ENCODE measurements around the gene COL15A1. TPM values are rescaled to one million over a fixed set of nuclear protein-coding genes. Genes with fewer than 3 reads are reported as not detected.

Gene COL15A1
- total RNA-seq, 1 experiment from 2014 or later, result not detected

DNA sequence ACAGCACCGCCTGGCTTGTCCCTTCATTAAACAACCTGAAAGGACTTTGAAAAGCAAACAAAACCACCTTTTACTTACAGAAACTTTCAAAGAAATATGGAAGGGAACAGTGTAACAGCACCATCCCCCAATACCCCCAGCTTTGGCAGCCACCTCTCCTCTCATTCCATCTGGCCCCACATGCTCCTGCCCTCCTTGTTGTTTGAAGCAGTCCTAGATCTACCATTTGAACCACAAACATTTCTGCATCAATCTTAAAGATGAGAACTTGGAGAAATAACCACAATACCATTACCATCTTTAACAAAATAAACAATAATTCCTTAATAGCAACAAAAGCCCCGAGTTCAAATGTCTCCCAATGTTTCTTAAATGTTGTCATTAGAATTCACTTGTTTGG lies 17.8 kb upstream of the COL15A1 start:
- Mint-ChIP-seq H3K27ac (no peak overlapping the region), H3K4me1 (peaks cover 19 to 42% of the 10 kb centered on the region in 2 experiments), H3K9me3 (no peaks in the 10 kb centered on the region), H3K4me3 (no peak overlapping the region), H3K36me3 (ENCODE audit: insufficient read depth in 1 of 3, low read depth in 3 of 3) (no peaks in the 10 kb centered on the region), H3K27me3 (ENCODE audit: low read depth) (no peaks in the 10 kb centered on the region; the same call in 1 of the 2 replicates)
- no peak overlapping the region for H3K23ac ChIP-seq (ENCODE audit: insufficient read length, low read depth, low read length)
- H2BK5ac ChIP-seq (ENCODE audit: insufficient read length, low read length), result no peak overlapping the region
- no peak overlapping the region for H4K91ac ChIP-seq (ENCODE audit: insufficient read length, low read depth, low read length)
- H3K79me1 ChIP-seq (ENCODE audit: insufficient read depth, low read depth, low read length, poor library complexity, severe bottlenecking), result no peaks in the 10 kb centered on the region
- H4K5ac ChIP-seq (ENCODE audit: insufficient read length, low read depth, low read length), result no peak overlapping the region
- peaks cover 3% of the 10 kb centered on the region; the same call in 1 of the 2 replicates for H3K4me1 ChIP-seq (ENCODE audit: insufficient read depth, low read length)
- DNase-seq, result no peak
- no peaks in the 10 kb centered on the region for H4K20me1 ChIP-seq (ENCODE audit: control insufficient read depth, insufficient read depth, insufficient read length)
- H3K18ac ChIP-seq (ENCODE audit: insufficient read length, low read depth, low read length), result no peak overlapping the region
- no peak overlapping the region for H2BK20ac ChIP-seq (ENCODE audit: low read depth, low read length, poor library complexity, severe bottlenecking)
- H3T11ph ChIP-seq (ENCODE audit: low read length), result no peak overlapping the region
- WGBS (ENCODE audit: extremely low coverage, insufficient read length, low lambda C conversion rate), result 100% methylated on average over 1 of the region's 2 CpGs
- no peak overlapping the region for H2BK120ac ChIP-seq (ENCODE audit: low read depth, low read length, poor library complexity, severe bottlenecking)
- H2BK12ac ChIP-seq (ENCODE audit: insufficient read length, low read depth, low read length), result no peak overlapping the region
- H3K56ac ChIP-seq (ENCODE audit: insufficient read length, low read depth, low read length), result no peak overlapping the region
- no peaks in the 10 kb centered on the region for H3K27me3 ChIP-seq (ENCODE audit: insufficient read depth, low read length)
- no peak overlapping the region for H2AFZ ChIP-seq (ENCODE audit: low read length)
- no peak overlapping the region for H2BK15ac ChIP-seq (ENCODE audit: low read depth, low read length)
- no peak overlapping the region for H3K9ac ChIP-seq (ENCODE audit: extremely low read depth, insufficient read length, low read length)
- TF ChIP-seq, protein P1, sequence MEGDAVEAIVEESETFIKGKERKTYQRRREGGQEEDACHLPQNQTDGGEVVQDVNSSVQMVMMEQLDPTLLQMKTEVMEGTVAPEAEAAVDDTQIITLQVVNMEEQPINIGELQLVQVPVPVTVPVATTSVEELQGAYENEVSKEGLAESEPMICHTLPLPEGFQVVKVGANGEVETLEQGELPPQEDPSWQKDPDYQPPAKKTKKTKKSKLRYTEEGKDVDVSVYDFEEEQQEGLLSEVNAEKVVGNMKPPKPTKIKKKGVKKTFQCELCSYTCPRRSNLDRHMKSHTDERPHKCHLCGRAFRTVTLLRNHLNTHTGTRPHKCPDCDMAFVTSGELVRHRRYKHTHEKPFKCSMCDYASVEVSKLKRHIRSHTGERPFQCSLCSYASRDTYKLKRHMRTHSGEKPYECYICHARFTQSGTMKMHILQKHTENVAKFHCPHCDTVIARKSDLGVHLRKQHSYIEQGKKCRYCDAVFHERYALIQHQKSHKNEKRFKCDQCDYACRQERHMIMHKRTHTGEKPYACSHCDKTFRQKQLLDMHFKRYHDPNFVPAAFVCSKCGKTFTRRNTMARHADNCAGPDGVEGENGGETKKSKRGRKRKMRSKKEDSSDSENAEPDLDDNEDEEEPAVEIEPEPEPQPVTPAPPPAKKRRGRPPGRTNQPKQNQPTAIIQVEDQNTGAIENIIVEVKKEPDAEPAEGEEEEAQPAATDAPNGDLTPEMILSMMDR (conservative IDR thresholded peaks at IDR 0.05), result no peak
- H3K23me2 ChIP-seq (ENCODE audit: insufficient read length, low read depth, low read length, poor library complexity, severe bottlenecking), result no peaks in the 10 kb centered on the region
- no peak overlapping the region for H3K14ac ChIP-seq (ENCODE audit: insufficient read depth, low read length)
- H3K4ac ChIP-seq (ENCODE audit: low read depth, low read length), result no peak overlapping the region
- no peak overlapping the region for H3K4me2 ChIP-seq (ENCODE audit: insufficient read depth, insufficient read length, low read length)
- H3K9me3 ChIP-seq (ENCODE audit: control insufficient read depth, low read depth, low read length), result no peaks in the 10 kb centered on the region
- no peak overlapping the region for H2AK5ac ChIP-seq (ENCODE audit: insufficient read length, low read length)
- H3K79me2 ChIP-seq (ENCODE audit: insufficient read depth, low read length), result no peaks in the 10 kb centered on the region
- H3K27ac ChIP-seq (ENCODE audit: insufficient read length, low read depth, low read length), result no peak overlapping the region
- H4K8ac ChIP-seq (replicated peaks; ENCODE audit: insufficient read length, low read depth, low read length), result no peak overlapping the region
